ENCODE measurements around the gene CEP126. TPM values are rescaled to one million over a fixed set of nuclear protein-coding genes. Genes with fewer than 3 reads are reported as not detected.
"Not testable (repeated sequence)": the region's sequence is repeated elsewhere in the genome, so short reads cannot be mapped to it uniquely, and the experiment has no call there.

The CEP126 gene
- total RNA-seq, 1 experiment from 2014 or later: 0.40 TPM

DNA sequence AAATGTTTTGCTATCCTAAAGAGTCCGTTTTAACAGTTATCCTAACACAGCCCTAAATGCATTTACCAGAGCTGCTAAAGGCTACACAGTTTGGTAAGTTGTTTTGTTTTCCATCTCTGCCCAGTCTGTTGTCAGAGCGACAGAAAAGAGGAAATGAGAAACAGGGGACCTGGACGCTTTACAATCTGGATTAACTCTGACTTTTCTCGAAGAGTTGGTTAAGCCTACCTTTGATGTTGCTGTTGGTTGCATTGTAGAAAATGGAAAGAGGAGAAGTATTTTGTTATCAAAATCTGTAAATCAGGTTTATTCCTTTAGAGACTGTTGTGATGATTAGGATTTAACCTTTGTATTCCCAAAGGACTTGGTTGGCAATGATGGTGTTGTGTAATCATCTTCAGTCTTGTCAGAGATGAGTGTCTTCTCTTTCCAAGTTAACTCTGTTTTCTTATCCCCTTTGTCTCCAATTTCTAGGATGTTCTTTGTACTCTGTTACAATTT lies 1.0 kb downstream of the CEP126 start:
- no peaks in the 10 kb centered on the region for H3K9me3 ChIP-seq
- peak overlapping the region; percentile 89 for H3K4me3 ChIP-seq
- no peaks in the 10 kb centered on the region for H3K27me3 ChIP-seq
- no peaks in the 10 kb centered on the region for H3K36me3 ChIP-seq
- DNase-seq: no peak

DNA sequence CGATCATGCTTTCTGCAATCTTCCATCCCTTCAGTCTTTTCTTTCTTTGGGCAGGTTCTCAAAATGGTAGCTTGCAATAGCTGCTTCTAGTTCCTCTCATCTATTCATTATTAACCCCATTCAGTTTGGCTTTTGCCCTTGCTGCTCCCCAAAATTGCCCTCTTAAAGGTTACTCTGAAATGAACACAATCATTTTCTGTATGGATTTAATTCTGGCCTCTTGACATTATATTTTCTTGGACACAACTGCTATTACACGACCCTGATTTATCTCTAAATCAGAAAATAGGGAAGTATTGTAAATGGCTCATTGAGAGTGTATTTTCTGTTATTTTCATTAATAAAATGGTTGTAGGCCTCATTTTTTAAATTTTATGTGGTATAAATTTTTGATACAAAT lies 1.6 kb downstream of the CEP126 start, which contains the start of gene ANGPTL5:
ANGPTL5 (minus strand) TSS at position 101 of the 400 bp plus-strand sequence. CDS start 8,613 bp downstream, outside the sequence.
- no peak for DNase-seq
- H3K9me3 ChIP-seq: no peaks in the 10 kb centered on the region
- H3K36me3 ChIP-seq: no peaks in the 10 kb centered on the region
- H3K27me3 ChIP-seq: no peaks in the 10 kb centered on the region
- H3K4me3 ChIP-seq: peak within 1 kb of the TSS; percentile 89

DNA sequence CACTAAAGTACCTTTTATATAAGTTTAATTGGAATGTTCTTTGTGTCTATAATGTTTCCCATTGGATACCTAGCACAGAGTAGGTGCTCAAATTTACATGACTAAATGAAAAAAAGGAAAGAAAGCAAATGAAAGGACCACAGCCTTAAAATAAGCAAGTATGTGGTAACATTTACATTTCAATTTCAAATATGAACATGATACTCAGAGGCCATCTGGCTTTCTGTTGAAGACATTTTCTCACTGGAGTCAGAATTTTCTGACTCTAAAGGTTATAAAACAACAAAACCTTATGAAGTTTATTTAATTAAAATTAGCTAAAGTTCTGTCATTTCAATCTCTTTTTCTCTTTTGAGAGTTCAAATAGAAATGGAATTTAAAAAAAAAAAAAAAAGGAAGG lies 2.4 kb downstream of the CEP126 start:
- DNase-seq: no peak
- Histone ChIP-seq H3K36me3 (no peaks in the 10 kb centered on the region), H3K27me3 (no peaks in the 10 kb centered on the region), H3K4me3 (no peak overlapping the region), H3K9me3 (no peaks in the 10 kb centered on the region)

DNA sequence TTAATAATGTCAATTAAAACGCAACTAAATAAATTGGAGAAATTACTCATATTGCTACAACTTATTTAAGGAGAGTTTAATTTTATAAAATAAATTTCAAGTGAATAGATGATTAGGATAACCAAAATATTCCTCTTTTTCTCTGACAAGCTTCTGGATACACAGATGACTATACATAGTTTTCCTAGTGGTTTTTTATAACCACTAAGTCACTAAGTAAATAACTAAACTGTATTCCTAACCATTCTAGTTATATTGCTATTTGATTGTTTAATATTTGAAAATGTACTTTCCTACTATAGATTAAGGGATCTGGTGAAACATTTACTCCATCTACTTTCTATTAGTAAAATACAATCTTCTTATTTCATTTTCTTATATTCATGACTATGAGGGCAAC lies 6.2 kb downstream of the CEP126 start:
- H3K9me3 ChIP-seq: no peaks in the 10 kb centered on the region; the same call in 1 of the 2 replicates

DNA sequence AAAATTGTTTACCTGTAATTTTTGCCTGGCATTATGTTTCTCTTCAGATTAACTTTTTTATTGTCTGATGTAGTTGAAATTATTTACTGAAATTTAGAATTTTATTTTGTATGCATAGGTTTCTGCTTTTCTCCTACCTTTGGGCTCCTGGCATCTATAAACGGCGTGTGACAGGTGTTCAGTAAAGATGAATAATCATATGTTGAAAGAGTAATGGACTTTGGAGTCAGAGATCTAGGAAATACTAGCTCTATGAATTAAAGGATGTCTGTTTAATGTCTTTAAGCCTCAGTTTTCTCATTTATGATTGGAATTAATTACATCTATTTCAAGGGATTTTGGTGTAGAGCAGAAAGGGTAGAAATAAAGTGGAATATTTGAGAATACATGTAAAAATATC lies 8.7 kb downstream of the CEP126 start:
- Histone ChIP-seq H3K36me3 (no peaks in the 10 kb centered on the region), H3K4me3 (no peak overlapping the region), H3K27me3 (no peaks in the 10 kb centered on the region), H3K9me3 (no peaks in the 10 kb centered on the region; the same call in 1 of the 2 replicates)
- DNase-seq: no peak

More for the DNA sequence above, 6.2 kb downstream of the CEP126 start:
- Histone ChIP-seq H3K36me3 (no peaks in the 10 kb centered on the region), H3K27me3 (no peaks in the 10 kb centered on the region), H3K4me3 (no peak overlapping the region)
- DNase-seq: no peak

DNA sequence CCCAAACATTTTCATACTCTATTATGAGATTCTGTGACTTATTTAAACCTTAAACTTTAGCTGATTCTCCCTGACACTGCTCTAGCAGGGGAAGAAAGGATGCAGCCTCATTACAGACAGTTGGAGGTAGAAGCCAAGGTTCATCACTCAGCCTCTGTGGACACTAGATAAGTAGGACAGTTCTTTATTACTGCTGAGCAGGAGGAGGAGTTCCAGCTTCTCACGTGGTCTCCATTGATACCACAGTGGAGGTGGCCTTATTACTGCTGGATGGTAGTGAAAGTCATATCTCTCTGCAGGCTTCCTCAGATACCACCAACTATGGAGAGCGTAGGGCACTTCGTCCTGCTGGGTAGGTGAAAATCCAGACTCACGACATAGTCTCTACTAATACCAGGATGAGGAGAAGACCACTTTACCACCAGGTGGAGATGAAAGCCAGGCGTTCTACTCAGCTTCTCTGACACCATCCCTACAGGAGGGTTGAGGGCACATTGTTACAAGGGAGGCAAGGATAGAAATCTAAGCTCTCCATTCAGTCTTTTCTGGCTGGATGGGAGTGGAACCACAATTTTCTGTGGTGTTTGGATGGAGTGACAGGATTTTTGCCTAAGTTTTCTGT lies 14.6 kb downstream of the CEP126 start:
- no peaks in the 10 kb centered on the region for H3K36me3 ChIP-seq
- no peak overlapping the region for H3K4me3 ChIP-seq
- no peaks in the 10 kb centered on the region; the same call in none of the 2 replicates for H3K9me3 ChIP-seq
- no peaks in the 10 kb centered on the region for H3K27me3 ChIP-seq
- DNase-seq: no peak

DNA sequence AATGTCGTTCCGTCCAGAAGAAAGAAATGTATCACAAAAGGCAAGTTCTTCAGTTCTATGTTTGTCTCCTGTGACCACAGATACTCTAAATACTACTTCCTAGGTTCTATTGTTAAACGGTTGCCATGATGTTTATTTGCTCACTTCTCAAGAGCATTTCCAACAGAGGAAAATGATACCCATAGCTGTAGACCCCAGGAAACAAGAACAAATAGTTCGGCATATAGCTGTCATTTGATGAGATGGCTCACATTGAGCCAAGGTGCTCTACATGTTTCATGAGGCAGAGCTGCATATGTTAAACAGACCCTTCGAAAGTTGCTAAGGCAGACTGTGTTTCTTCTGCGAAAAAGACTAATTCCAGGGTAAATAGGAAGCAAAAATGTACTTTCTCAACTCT lies 16.9 kb downstream of the CEP126 start:
- H3K36me3 ChIP-seq: no peaks in the 10 kb centered on the region
- no peaks in the 10 kb centered on the region for H3K27me3 ChIP-seq
- DNase-seq: no peak
- no peak overlapping the region for H3K4me3 ChIP-seq
- H3K9me3 ChIP-seq: no peaks in the 10 kb centered on the region; the same call in 1 of the 2 replicates

DNA sequence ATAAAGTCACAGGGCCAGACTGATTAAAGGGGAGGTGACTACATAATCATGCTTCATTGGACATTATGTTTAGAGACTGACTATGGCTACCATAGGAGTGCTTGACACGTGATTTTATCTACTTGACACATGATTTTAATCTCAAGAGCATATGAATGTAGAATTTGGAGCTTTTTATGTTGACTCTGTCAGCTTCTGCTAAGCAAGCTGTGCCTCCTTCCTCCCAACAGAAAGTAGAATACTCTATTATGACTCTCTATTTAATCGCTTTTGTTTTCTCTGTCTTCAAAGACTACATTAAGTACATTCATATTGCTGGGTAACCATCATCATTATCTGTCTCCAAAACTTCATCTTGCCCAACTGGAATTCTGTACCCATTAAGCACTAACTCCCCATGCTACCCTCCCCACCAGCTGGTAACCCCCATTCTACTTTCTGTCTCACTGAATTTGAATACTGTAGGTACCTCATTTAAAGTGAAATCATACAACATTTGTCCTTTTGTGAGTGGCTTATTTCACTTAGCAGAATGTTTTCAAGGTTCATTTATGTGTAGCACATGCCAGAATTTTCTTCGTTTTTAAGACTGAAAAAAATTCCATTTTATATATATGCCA lies 26.2 kb downstream of the CEP126 start:
- no peak for DNase-seq
- no peak overlapping the region for H3K4me3 ChIP-seq
- no peaks in the 10 kb centered on the region for H3K9me3 ChIP-seq
- no peaks in the 10 kb centered on the region for H3K36me3 ChIP-seq
- no peaks in the 10 kb centered on the region for H3K27me3 ChIP-seq

DNA sequence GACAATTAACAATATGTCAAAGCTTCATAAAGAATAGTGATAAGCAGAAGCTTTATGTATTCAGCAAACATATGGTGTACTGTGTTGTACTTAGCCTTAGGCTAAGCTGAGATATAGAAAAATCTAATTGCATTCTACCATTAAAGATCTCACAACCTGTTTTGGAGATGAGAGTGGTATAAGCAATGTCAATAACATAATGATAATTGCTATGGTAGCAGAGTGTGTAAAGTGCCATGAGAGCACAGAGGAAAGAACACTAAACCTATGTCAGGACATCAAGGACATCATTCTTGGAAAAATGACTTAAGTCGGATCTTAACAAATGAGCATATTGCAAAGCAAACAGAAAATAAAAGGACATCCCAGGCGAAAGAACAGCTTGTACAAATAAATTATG lies 30.1 kb downstream of the CEP126 start:
- Histone ChIP-seq H3K36me3 (no peaks in the 10 kb centered on the region), H3K4me3 (no peak overlapping the region), H3K9me3 (no peaks in the 10 kb centered on the region), H3K27me3 (no peaks in the 10 kb centered on the region)
- DNase-seq: no peak

DNA sequence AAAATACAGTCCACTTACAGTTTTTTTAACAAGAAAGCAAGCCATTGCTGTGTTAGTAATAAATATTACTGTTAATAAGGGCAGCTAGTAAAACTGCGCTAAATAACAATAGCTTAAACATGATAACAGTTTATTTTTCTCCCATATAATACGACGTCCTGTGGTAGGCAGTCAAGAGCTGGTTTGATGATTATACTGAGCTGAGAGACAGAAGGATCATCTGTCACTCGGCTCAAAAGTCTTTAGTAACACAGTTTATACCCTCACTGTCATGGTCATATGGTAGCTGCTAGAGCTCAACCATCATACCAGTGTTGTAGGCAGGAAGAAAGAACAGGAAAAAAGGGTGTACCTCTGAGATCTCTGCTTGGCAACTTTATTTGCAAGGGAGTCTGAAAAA lies 30.6 kb downstream of the CEP126 start:
- H3K4me3 ChIP-seq: no peak overlapping the region
- DNase-seq: no peak
- H3K27me3 ChIP-seq: no peaks in the 10 kb centered on the region

DNA sequence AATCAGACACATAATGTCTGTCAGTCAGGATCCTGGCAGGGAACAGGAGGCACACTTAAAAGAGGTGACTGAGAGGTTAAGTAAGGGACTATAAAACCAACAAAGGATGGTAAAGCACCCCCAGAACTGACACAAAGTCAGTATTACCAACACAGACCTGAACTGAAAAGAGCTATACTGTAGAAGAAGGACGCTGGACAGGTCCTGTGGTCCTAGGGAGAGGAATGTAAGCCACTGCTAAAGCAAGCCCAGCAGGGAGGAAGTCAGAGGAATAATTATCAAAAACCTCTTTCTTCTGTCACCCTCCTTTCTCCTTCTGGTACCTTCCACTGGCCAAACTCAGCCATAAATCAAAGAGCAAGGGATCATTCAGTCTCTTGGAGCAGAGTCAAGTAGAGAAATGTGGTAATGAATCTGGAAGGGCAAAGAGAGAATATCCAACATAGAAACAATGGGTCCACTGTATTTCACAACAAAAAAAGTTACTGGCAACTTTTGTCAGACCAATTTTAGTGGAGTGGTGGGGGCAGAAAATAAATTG lies 34.9 kb downstream of the CEP126 start:
- Histone ChIP-seq H3K9me3 (no peaks in the 10 kb centered on the region), H3K36me3 (no peaks in the 10 kb centered on the region), H3K27me3 (no peaks in the 10 kb centered on the region), H3K4me3 (no peak overlapping the region)
- DNase-seq: no peak

More for the DNA sequence above, 30.6 kb downstream of the CEP126 start:
- Histone ChIP-seq H3K9me3 (no peaks in the 10 kb centered on the region), H3K36me3 (no peaks in the 10 kb centered on the region)

DNA sequence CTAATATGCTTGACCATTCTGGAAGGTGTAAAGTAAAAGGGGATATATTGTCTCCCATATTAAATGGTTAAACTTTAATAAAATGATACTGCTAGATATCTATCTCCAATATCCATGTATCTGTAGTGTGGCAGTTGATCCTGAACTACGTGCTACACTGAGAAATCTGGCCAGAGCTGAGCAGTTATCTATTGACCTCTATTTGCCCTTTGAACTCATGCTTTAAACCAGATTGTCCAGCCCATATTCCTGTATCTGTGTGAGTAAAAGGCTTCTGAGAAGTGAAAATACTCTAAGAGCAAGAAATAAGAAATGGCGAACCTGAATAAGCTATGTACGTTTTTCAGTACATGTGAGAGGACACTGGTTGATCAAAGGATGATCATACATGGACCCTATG lies 40.5 kb downstream of the CEP126 start:
- H3K36me3 ChIP-seq: no peaks in the 10 kb centered on the region
- no peak for DNase-seq
- no peak overlapping the region for H3K4me3 ChIP-seq
- no peaks in the 10 kb centered on the region for H3K9me3 ChIP-seq
- no peaks in the 10 kb centered on the region for H3K27me3 ChIP-seq

DNA sequence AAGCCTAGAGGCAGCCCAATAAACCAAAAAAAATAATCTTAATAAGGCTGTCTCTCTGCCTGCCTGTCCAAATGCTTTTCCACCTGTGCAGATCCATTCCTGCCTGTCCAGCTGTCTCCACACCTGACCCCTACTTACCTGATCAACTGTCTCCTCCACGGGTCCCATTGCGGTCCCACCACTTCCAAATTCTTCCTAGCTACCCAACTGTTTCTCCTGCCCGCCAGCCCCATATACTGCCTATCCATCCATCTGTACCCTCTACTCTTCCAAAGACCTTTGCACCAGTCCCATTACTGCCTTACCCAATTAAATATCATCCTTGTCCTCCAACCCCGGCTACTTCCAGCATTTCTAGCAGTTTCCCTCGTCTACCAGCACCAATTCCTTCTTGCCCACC lies 40.9 kb downstream of the CEP126 start:
- Histone ChIP-seq H3K9me3 (no peaks in the 10 kb centered on the region), H3K4me3 (no peak overlapping the region), H3K36me3 (no peaks in the 10 kb centered on the region)

DNA sequence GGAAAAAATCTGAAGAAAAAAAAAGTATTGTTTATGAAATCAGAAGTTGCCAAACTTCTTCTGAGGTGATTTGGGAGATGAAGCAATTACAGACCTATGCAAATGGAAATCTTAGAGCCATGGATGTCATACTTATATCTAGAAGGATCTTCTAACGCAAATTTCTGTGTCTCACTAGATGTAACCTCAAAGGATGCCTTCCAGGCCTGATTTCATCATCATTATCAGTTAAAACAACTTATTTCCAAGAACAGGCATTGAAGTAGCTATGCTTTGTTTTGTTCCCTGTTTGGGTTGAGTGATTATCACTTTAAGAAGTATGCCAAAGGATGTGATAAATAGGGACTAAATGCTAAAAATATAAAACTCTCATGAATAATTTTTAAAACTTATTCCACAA lies 45.4 kb downstream of the CEP126 start:
- DNase-seq: no peak
- H3K9me3 ChIP-seq: no peaks in the 10 kb centered on the region
- no peak overlapping the region for H3K4me3 ChIP-seq
- H3K27me3 ChIP-seq: no peaks in the 10 kb centered on the region
- no peaks in the 10 kb centered on the region for H3K36me3 ChIP-seq

More for the DNA sequence above, 40.9 kb downstream of the CEP126 start:
- no peak for DNase-seq
- no peaks in the 10 kb centered on the region for H3K27me3 ChIP-seq

DNA sequence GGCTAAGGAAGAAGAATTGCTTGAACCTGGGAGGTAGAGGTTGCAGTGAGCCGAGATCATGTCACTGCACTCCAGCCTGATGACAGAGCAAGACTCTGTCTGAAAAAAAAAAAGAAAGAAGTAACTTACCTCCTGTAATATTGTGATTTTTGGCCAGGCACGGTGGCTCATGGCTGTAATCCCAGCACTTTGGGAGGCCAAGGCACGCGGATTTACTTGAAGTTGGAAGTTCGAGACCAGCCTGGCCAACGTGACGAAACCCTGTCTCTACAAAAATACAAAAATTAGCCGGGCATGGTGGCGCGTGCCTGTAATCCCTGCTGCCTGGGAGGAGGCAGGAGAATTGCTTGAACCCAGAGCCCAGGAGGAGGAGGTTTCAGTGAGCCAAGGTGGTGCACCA lies 49.4 kb downstream of the CEP126 start:
- H3K36me3 ChIP-seq, DNase-seq, H3K27me3 ChIP-seq, H3K4me3 ChIP-seq, H3K9me3 ChIP-seq: not testable (repeated sequence)

DNA sequence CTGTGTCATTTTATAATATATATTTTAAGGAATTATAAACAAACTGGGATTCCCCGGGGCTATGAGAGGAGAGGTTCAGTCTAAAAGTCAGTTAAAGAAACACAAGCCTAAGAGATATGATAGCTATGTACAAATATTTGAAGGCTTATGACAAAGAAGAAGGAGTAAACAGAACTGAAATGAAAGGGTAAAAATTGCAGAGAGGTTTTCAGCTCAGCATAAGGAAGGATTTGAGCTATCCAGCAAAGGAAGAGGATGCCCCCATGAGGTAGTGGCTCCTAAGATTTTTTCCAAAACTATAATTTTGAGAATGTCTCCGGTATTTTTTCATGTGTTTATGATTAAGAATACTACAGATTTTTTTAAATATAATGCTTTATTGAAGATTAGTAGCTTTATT lies 59.4 kb downstream of the CEP126 start:
- Histone ChIP-seq H3K9me3 (no peaks in the 10 kb centered on the region), H3K4me3 (no peak overlapping the region), H3K36me3 (no peaks in the 10 kb centered on the region), H3K27me3 (no peaks in the 10 kb centered on the region)
- no peak for DNase-seq

DNA sequence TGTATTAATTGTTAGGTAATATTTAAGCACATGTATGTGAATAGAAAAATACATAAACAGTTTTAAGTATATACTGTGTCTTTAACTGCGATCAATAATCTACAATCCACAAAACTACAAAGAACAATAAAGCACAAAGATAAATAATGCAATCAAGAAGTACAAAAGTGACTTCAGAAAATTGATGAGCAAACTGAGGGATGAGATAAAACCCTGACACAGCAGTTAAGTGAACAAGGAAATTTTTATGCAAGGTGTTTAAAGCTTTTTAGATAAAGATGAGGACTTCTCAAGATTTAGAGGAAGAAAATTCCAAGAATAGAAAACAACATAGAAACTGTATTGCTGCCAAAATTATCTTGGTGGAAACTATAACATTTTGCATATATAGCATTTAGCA lies 60.0 kb downstream of the CEP126 start:
- Histone ChIP-seq H3K4me3 (no peak overlapping the region), H3K36me3 (no peaks in the 10 kb centered on the region), H3K9me3 (no peaks in the 10 kb centered on the region), H3K27me3 (no peaks in the 10 kb centered on the region)
- DNase-seq: no peak

DNA sequence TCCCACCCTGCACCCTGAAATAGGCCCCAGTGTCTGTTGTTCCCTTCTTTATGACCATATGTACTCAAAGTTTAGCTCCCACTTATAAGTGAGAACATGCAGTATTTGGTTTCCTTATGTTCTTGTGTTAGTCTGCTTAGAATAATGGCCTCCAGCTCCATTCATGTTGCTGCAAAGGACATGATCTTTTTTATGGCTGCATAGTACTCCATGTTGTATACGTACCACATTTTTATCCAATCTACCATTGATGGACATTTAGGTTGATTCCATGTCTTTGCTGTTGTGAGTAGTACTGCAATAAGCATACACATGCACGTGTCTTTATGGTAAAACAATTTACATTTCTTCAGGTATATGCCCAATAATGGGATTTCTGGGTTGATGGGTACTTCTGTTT lies 60.9 kb downstream of the CEP126 start:
- DNase-seq: no peak
- Histone ChIP-seq H3K4me3 (no peak overlapping the region), H3K27me3 (no peaks in the 10 kb centered on the region), H3K9me3 (no peaks in the 10 kb centered on the region), H3K36me3 (no peaks in the 10 kb centered on the region)

All from MG63 (cell line).